GM12878 (cell line): ENCODE results near the gene SSH3. TPM values are rescaled to one million over a fixed set of nuclear protein-coding genes. Genes with fewer than 3 reads are reported as not detected.

ENCODE experiments used
- ATAC-seq: fragments of 200-7000 bp; cut with Tn5 transposase; 3 replicates; pipeline ENCODE4 v1.9.1; 2020; ENCODE audit warnings: mild to moderate bottlenecking, moderate library complexity
- BruUV-seq: library from RNA; stranded (reverse); fragments of 400-500 nt; replicated peaks from 2 replicates; lab custom pipeline; 2021; lab: Mats Ljungman, UMichigan
- CTCF ChIA-PET: fragments of 300-600 bp; sonication (Branson Sonifier 250); formaldehyde crosslinking; extraction: SDS; loops from one replicate; lab custom pipeline; 2021; ENCODE audit warnings: inconsistent platforms; lab: Yijun Ruan, JAX
- POLR2A ChIA-PET: fragments of 350-600 bp; formaldehyde crosslinking; extraction: SDS; loops from one replicate; lab custom pipeline; 2021; ENCODE audit warnings: inconsistent platforms; lab: Charles Lee
- RAD21 ChIA-PET: fragments of 300-600 bp; sonication (Branson Sonifier 250); formaldehyde crosslinking; loops from one replicate; lab custom pipeline; 2023; ENCODE audit warnings: antibody characterized with exemption; ENCODE audit not compliant: unreplicated experiment; lab: Charles Lee
- SMC1A ChIA-PET: fragments of 300-600 bp; sonication (Branson Sonifier 250); formaldehyde crosslinking; loops from one replicate; lab custom pipeline; 2023; ENCODE audit not compliant: unreplicated experiment, uncharacterized antibody; lab: Charles Lee
- DNase-seq: peaks from one replicate; pipeline ENCODE4 v3.0.0-alpha.2; 2011; ENCODE audit warnings: low read depth, low spot score
- FAIRE-seq: peaks from 3 replicates; lab custom pipeline; 2011; peaks lifted over from hg19 to GRCh38; lab: Jason Lieb, UNC
- H2AFZ ChIP-seq: 2 replicates; pipeline ENCODE4 v1.6.0; 2011; ENCODE audit warnings: low read depth, low read length, control low read depth; ENCODE audit not compliant: control insufficient read depth
- H3K27ac ChIP-seq: 2 replicates; pipeline ENCODE4 v1.5.1; 2011; ENCODE audit warnings: control low read depth; ENCODE audit not compliant: control insufficient read depth, insufficient read depth
- H3K27me3 ChIP-seq, 2 experiments: replicated peaks in 1 of 2; 2 replicates each; pipeline versions ENCODE4 v1.6.0 to v1.6.1; 2011; ENCODE audit warnings: low read length in 1 of 2; ENCODE audit not compliant: control insufficient read depth in 2 of 2, insufficient read depth in 2 of 2
- H3K36me3 ChIP-seq, 2 experiments: 2 replicates each; pipeline ENCODE4 v1.5.1; 2011; ENCODE audit warnings: low read length in 1 of 2; ENCODE audit not compliant: control insufficient read depth in 2 of 2, insufficient read depth in 2 of 2
- H3K4me1 ChIP-seq: 2 replicates; pipeline ENCODE4 v1.6.1; 2011; ENCODE audit warnings: mild to moderate bottlenecking, low read length, moderate library complexity, mixed read lengths; ENCODE audit not compliant: control insufficient read depth, insufficient read depth
- H3K4me2 ChIP-seq: 2 replicates; pipeline ENCODE4 v1.6.0; 2011; ENCODE audit warnings: control low read depth; ENCODE audit not compliant: control insufficient read depth, insufficient read depth
- H3K4me3 ChIP-seq: fragments of 200-600 bp; sonication (generic); 2 replicates; pipeline ENCODE4 v1.5.1; 2016
- H3K79me2 ChIP-seq: 2 replicates; pipeline ENCODE4 v1.6.0; 2011; ENCODE audit warnings: low read length; ENCODE audit not compliant: control insufficient read depth, insufficient read depth
- H3K9ac ChIP-seq: 2 replicates; pipeline ENCODE4 v1.8.0; 2011; ENCODE audit warnings: low read length, control low read depth, mixed read lengths; ENCODE audit not compliant: control insufficient read depth, insufficient read depth
- H3K9me3 ChIP-seq: replicated peaks from 3 replicates; pipeline ENCODE4 v1.5.1; 2011; ENCODE audit warnings: mild to moderate bottlenecking, low read length; ENCODE audit not compliant: control insufficient read depth, insufficient read depth
- H4K20me1 ChIP-seq: 2 replicates; pipeline ENCODE4 v1.6.0; 2011; ENCODE audit not compliant: control insufficient read depth, insufficient read depth
- PKNOX1 ChIP-seq: fragments of 450-650 bp; IDR thresholded peaks from 2 replicates; pipeline ENCODE4 v1.6.1; 2016; ENCODE audit warnings: mild to moderate bottlenecking
- RB1 ChIP-seq: fragments of 450-650 bp; formaldehyde crosslinking; IDR thresholded peaks from 2 replicates; pipeline ENCODE4 v1.6.1; 2017; ENCODE audit warnings: mild to moderate bottlenecking, borderline replicate concordance
- SMC3 ChIP-seq: IDR thresholded peaks from 2 replicates; pipeline ENCODE4 v1.6.1; 2011; ENCODE audit warnings: low read length, improper control_type of control experiment, borderline replicate concordance
- TAF1 ChIP-seq: IDR thresholded peaks from 2 replicates; pipeline ENCODE4 v1.6.1; 2011; ENCODE audit warnings: mild to moderate bottlenecking, low read depth, low read length, borderline replicate concordance
- WGBS: methylation state at CpG from one replicate; pipeline ENCODE4 v1.1.6; 2016; ENCODE audit warnings: low lambda C conversion rate; ENCODE audit not compliant: insufficient replicate concordance, insufficient coverage; ENCODE audit errors: missing lambda C conversion rate; 5-methylcytosine and 5-hydroxymethylcytosine counted together
- in situ Hi-C: fragments of 300-500 bp; cut with MboI; formaldehyde crosslinking; loops from 9 replicates; pipeline ENCODE4 v1.14.3; 2018; ENCODE audit warnings: mixed read lengths
- intact Hi-C: fragments of 100-400 bp; cut with micrococcal nuclease; formaldehyde crosslinking; loops from one replicate; pipeline ENCODE4 v1.14.2; 2022; ENCODE audit not compliant: unreplicated experiment
- polyA plus RNA-seq, 11 experiments: library from polyadenylated mRNA; depleted of rRNA in 4 of 11; unstranded in 6 of 11; stranded (reverse) in 5 of 11; fragments of >200 nt; fragmentation: Nextera tagmentation in 4 of 11; fragmentation: Illumina TruSeq in 1 of 11; extraction: Ambion mirVana in 4 of 11; extraction: Trizol in 1 of 11; gene quantifications; 1 replicate in 1 of 11; 2 replicates in 10 of 11; pipeline versions ENCODE4 v1.2.1 to v1.2.3, GENCODE V29; 2011 to 2016; ENCODE audit warnings: inconsistent platforms in 2 of 11, missing spikeins in 2 of 11, low read depth in 1 of 11
- total RNA-seq, 4 experiments: library from RNA; depleted of rRNA in 3 of 4; stranded (reverse); fragments of >200 nt in 3 of 4; fragmentation: Illumina TruSeq in 1 of 4; extraction: Trizol in 1 of 4; gene quantifications; 2 replicates each; pipeline versions ENCODE4 v1.2.1 to v1.2.3, GENCODE V29; 2013 to 2021

Gene SSH3
- total and polyA plus RNA-seq, 10 of the 15 experiments (the other 5 are each of a cell fraction or from before 2014, with no cell fraction given), result 0.05 to 0.83 (median 0.28) TPM; not detected in 3

GRCh38 chr11:67316882-67317204, 13.5 kb downstream of the SSH3 start:
- BruUV-seq, result no TSS peak
- ChIA-PET POLR2A (interaction anchor here (0.7 to 2.6 kb wide), 9 partner anchors 27 to 233 kb away, joined by 3 to 25 read pairs (median 4); partner anchors contain the start of genes ANKRD13D, GRK2 and POLD4), SMC1A (interaction anchor here (0.7 to 7.6 kb wide), 24 partner anchors 23 to 265 kb away, joined by 3 to 82 read pairs (median 5); partner anchors contain the start of genes CLCF1, GRK2 and POLD4), RAD21 (interaction anchor here (0.6 to 7.8 kb wide), 25 partner anchors 10 to 957 kb away, joined by 3 to 75 read pairs (median 5); partner anchors contain the start of genes ANKRD13D, GRK2, KDM2A and POLD4), CTCF (interaction anchor here (0.6 to 12.1 kb wide), 33 partner anchors 8 to 465 kb away, joined by 3 to 151 read pairs (median 5); partner anchors contain the start of genes ANKRD13D, GRK2, POLD4 and PPP1CA)
- 5% methylated on average over 10 of the region's 10 CpGs for WGBS
- Histone ChIP-seq H3K79me2 (no peaks in the 10 kb centered on the region), H2AFZ (peak overlapping the region; percentile 92), H3K27ac (peak overlapping the region; percentile 85; the same call in 1 of the 2 replicates), H3K9ac (peak overlapping the region; percentile 83), H3K4me1 (peaks cover 3% of the 10 kb centered on the region), H3K36me3 (no peaks in the 10 kb centered on the region), H3K4me3 (peak overlapping the region; percentile 80), H3K4me2 (peak overlapping the region; percentile 95), H4K20me1 (no peaks in the 10 kb centered on the region), H3K9me3 (no peaks in the 10 kb centered on the region), H3K27me3 (no peaks in the 10 kb centered on the region)
- DNase-seq, result no peak
- intact Hi-C loops (loop anchor here (1.0 to 2.0 kb wide), 5 partner anchors 29 to 236 kb away; no protein-coding TSS in a partner anchor), in situ Hi-C loops (loop anchor here (5.0 kb wide), 1 partner anchor 55 kb away; no protein-coding TSS in a partner anchor)
- no peak for FAIRE-seq
- TF ChIP-seq PKNOX1, result no peak
- no peak for TF ChIP-seq SMC3
- TF ChIP-seq TAF1, result no peak
- no peak for TF ChIP-seq RB1
- no peak for ATAC-seq
